HG03565 (cell line): Measurements from ENCODE around the gene HSBP1L1.
"Not testable (repeated sequence)": the region's sequence is repeated elsewhere in the genome, so short reads cannot be mapped to it uniquely, and the experiment has no call there.

Experiments
- ATAC-seq: cut with Tn5 transposase; IDR thresholded peaks from one replicate; pipeline ENCODE4 v1.9.1; 2021; ENCODE audit warnings: mild to moderate bottlenecking, moderate library complexity; ENCODE audit not compliant: unreplicated experiment

HSBP1L1 gene

GRCh38 chr18:79960161-79960801 is 4.2 kb upstream of the HSBP1L1 start:
- not testable (repeated sequence) for ATAC-seq

GRCh38 chr18:79960921-79961526 is 3.4 kb upstream of the HSBP1L1 start:
- ATAC-seq = no peak

GRCh38 chr18:79961527-79962291 is 2.7 kb upstream of the HSBP1L1 start:
- no peak for ATAC-seq

- no peak for ATAC-seq
Observed at GRCh38 chr18:79962311-79962710, 2.1 kb upstream of the HSBP1L1 start.

- peak; percentile 42 for ATAC-seq
Observed at GRCh38 chr18:79962835-79963657, 1.4 kb upstream of the HSBP1L1 start.

- no peak for ATAC-seq
Observed at GRCh38 chr18:79963658-79964329, 649 bp upstream of the HSBP1L1 start.

GRCh38 chr18:79965119-79965902 is 868 bp downstream of the HSBP1L1 start:
- no peak for ATAC-seq

GRCh38 chr18:79970419-79971133 is 6.1 kb downstream of the HSBP1L1 start:
- ATAC-seq = no peak

- ATAC-seq = no peak
Observed at GRCh38 chr18:79971211-79971952, 6.9 kb downstream of the HSBP1L1 start.

GRCh38 chr18:79971986-79972385 is 7.5 kb downstream of the HSBP1L1 start:
- ATAC-seq = no peak

GRCh38 chr18:79972720-79973119 is 8.3 kb downstream of the HSBP1L1 start:
- ATAC-seq = no peak

GRCh38 chr18:79973517-79973916 is 9.1 kb downstream of the HSBP1L1 start:
- ATAC-seq = no peak

GRCh38 chr18:79974025-79974654 is 9.7 kb downstream of the HSBP1L1 start:
- ATAC-seq = no peak

GRCh38 chr18:79975043-79975442 is 10.6 kb downstream of the HSBP1L1 start:
- ATAC-seq = no peak

GRCh38 chr18:79975985-79976680 is 11.7 kb downstream of the HSBP1L1 start:
- no peak for ATAC-seq

- ATAC-seq = no peak
Observed at GRCh38 chr18:79979843-79980242, 15.4 kb downstream of the HSBP1L1 start.

GRCh38 chr18:79980585-79980984 is 16.1 kb downstream of the HSBP1L1 start:
- no peak for ATAC-seq
